Activated CD4-positive, alpha-beta T cell treated with anti-CD3 and anti-CD28 coated beads, Interleukin-2, amount 50 U/mL, for 16 hours (primary cell): ENCODE measurements around the gene VWC2.

Experiments used
- DNase-seq: peaks from one replicate; pipeline ENCODE4 v3.0.0-alpha.2; 2020

Gene VWC2

DNA sequence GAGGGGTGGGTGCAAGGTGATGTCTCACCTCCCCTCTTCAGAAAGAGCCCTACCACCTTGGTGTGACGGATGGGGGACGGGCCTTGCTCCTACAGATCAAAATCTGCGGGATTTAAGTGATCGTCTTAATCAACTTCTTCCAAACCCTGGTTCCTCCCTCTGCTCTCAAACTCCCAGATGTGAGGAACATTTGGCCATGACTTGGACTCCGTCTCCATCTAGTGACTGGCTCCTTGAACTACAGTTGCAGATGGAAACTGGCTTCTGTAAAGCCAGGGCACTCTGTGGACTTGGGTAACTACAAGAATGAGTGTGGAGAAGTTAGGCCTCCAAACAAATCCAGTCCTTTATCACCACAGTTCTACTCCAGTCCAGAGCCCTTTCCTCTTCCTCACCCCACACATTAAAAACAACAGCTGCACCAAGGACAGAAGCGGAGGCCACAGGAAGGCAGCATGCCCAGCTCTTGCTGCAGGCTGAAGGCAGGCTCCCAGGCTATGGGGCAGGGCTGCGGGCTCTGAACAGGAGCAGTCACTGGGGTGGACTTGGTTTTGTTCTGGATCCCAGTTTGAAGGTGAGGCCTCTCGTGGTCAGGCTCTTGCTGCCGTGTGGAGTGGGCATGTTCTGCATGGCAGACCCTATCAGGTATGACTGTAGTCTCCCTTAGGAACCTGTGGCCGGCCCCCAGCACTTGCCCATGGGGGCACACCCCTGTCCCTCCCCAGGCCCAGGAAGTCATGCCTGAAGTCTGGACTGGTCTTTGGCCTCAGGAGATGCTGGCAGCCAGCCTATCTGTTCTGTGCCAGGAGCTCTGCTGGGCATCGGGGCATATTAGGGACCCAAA, 79.4 kb downstream of the VWC2 start:
- DNase-seq: peak; percentile 35

DNA sequence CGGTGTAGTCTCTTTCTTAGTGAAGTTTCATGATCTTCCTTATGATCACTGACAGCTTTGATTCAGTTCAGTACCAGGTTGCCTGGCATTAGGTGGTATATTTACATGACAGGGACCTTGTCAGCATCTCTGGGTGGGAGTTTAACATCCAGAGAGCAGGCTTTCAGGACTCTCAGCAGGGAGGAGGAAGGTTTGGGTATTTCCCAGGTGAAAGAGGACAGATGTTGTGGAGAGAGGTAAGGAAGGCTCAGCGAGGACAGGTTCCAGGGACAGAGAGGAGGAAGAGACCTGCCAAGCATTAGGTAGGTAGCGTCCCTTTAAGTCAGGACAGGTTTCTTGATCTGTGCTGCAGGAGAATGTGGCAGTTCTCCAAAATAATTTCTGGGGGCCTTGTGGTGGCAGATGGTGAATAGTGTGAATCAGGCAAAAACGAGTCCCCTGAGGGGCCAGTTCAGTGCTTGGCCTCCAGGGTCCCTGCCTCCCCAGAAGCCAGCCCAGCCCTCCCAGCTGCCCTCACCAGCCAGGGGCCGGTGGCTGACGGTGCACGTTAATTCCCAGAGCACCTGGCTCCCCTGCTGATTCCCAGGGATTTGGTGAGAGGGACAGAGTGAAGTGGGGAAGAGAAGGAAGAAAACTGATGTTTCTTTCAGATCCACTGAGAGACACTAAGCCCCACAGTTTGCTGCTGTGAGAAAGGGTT, 82.0 kb downstream of the VWC2 start:
- no peak for DNase-seq

DNA sequence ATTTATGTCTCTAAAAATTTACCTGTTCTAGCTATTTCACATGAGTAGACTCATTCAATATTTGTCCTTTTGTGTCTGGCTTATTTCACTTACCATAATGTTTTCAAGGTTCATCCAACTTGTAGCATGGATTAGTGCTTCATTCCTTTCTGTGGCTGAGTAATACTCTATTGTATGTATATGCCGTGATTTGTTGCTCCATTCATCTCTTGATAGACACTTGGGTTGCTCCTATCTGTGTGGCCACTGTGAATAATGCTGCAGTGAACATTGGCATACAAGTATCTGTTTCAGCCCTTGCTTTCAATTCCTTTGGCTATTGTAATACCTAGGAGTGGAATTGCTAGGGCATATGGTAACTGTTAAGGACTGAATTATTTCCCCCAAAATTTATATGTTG, 86.9 kb downstream of the VWC2 start:
- DNase-seq: no peak

DNA sequence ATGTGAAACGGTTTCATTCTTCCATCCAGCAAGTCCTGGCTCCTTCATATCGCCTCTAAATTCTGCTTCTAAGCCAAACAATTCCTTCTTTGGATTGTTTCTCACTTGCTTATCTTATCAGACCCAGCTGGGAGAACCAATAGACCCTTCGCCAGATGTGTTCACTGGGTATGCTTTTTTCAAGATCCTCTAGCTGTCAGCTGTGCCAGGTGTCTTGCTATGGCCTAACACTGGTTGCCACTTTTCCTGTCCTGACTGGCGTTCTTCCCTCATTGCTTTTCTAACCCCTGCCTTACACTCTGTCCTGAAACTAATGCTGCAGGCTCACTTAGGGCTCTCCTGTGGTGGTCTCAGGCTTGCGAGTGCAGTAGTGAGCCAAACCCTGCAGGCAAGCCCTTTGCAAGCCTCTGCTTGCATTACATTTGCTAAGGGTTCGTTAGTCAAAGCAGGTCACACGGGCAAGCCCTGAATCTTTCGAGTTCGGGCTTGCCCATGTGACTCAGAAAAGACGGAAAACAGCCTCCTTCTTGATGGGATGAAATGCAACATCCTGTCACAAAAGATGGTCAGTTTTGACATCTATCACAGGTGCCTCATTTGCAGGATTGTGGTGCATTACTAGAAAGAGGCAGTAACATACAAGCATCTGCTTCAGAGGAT, 92.8 kb downstream of the VWC2 start:
- no peak for DNase-seq

DNA sequence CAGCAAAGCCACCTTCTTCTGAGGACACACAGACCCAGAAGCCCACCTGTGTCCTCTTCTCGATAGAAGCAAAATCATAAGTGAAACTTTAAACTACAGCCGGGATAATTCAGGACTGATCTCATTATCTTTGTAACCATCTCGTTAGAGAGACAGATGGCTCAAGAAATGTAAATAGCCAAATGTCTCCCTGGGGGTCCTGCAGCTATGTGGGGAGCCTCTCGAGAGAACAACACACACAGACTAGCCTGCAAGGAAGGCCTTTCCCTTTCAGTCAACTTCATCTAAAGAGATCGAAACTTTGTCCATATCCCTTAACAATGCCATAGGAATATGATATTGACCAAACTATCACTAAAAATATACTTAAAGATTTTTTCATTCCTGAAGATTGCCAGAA, 93.5 kb downstream of the VWC2 start:
- DNase-seq: no peak

DNA sequence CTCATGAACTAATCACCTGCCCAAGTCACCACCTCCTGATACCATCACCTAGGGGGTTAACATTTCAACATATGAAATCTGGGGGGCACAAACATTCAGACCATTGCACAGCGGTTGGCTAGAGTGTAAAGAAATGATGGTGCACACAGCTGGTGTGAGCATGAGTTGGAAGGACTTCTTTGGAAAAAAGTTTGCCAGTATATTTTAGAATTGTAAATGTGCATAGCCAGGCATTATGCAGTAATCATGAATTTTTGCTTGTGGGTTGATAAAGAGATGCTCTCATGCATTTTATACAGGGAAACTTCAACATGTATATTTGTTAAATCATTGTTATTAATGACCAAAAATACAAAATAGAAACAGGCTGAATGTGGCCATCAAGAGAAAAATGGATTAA, 100.0 kb downstream of the VWC2 start:
- no peak for DNase-seq

DNA sequence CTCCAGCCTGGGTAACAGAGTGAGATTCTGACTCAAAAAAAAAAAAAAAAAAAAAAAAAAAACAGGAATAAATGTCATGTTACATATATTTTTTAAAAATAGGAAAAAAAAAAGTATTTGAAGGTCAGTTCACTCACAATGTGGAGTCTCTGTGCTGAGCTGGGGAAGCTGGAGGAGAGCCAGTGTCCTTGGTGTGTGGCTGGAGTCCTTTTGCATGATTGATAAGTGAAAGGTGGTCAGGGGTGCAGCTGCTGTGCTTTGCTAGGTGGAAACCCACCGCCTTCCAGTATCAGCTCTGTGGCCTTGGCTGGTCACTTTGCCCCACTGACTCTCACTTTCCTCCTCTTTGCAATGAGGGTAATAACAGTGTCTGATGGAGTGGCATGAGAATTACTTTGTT, 101.9 kb downstream of the VWC2 start:
- DNase-seq: no peak

DNA sequence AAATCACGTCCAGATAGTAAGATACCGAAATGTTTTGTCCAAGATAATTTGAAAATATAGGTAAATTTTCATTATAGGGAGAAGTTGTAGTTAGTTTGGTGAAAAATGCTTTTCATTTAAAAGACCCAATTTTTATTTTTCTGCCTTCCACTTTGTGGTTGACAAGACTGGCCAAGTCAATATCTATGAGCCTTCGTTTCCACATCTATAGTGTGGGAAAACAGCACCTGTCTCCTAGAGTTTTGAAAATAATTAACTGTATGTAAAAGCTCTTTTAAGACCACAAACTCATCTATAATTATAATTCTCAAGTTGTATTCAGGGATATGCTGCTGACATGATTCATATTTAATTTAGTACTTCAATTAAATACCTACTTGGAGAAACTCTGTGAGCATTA, 102.8 kb downstream of the VWC2 start:
- no peak for DNase-seq

DNA sequence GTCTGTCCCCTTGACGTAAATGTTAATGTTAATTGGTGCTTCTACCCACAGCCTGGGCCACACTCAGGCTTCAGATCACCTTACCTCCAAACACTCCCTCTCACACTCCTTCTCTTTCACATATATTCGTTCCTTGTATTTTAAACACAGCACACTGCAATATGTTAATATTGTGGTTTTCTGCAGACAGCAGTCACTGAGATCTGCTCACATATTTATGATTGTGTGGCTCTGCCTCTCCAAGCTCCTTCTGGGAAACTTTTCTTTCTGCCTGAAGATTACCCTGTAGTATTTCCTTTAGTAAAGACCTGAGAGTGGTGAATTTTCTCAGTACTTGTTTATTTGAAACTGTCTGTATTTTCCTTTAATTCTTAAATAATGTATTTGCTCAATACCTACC, 104.7 kb downstream of the VWC2 start:
- DNase-seq: no peak

DNA sequence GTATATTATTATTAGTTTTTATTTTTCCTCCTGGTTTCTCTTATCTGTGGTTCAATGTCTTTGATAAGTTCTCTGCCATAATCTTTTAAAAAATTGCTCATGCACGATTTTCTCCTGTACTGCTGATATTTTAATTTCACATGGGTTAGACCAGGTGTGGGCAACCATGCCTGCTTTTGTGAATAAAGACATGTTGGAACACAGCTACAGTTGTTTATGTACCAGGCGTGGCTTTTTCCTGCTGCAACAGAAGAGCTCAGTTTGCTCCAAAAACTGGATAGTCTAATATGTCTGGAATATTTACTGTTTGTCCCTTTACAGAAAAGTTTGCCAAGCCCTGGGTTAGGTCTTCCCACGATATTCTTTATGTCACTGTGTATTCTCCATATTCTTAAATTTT, 105.2 kb downstream of the VWC2 start:
- DNase-seq: no peak

DNA sequence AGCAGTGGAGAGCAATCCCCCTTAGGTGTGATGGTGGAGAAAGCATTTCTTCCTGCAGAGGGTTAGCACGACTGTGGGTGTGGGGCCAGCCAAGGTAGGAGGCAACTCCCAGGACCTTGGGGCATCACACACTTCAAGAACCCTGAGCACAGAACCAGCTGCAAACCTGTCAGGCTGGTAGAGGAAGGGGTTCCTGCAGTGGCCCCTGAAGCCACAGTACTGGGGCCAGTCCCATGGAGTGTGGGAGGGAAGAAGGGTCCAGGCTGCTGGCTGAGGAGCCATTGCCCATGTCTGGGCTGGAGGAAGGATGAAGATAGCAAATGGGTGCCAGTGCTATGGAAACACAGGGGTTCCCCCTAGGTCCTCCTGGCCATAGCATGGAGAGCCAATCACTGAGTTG, 110.5 kb downstream of the VWC2 start:
- no peak for DNase-seq

DNA sequence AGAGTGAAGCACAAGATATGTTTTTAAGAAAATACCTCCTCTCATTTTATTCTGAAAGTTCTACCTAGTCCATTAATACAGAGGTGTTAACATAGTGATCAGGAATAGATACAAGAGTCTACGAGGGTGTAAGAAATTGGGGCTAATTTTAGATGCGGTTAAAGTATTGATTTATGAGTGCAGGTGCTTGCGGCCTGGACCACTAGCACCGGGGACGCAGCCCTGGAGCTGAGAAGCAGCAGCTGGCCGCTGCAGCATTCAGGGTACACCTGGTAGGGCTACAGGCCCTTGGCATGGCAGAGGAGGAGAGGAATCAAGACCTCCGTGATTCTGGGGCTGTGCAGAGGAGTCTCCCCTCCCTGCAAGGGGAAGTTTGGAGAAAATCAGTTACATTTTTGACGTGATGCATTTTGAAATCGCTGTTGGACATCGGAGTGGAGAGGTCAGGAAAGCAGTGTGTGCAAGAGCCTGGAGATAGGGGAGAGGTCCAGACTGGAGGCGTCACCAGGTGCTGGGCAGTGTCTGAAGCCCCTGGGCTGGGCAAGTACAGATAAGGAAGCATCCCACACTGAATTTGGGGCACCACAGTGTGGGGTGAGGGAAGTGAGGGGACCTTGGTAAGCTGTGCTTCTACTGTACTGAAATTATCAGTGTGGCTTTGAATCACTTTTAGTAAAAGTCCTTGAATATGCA, 112.3 kb downstream of the VWC2 start:
- DNase-seq: no peak

DNA sequence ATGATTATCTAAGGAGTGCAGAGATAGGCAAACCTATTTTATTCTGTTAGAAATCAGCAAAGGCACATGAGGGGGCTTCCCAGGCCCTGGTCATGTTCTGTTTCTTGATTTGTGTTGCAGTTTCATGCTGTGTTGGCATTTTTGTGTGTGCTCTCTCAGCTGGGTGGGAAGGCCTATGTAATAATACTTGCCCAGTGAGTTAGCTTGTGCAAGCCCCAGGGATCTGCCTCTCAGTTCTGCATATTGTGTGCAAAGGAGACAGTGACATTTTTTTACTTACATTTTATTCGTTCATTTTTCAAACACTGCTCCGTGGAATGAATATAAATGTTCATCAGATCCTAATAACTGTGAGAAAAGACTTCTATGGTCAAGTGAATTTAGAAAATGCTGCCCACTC, 119.0 kb downstream of the VWC2 start:
- no peak for DNase-seq

DNA sequence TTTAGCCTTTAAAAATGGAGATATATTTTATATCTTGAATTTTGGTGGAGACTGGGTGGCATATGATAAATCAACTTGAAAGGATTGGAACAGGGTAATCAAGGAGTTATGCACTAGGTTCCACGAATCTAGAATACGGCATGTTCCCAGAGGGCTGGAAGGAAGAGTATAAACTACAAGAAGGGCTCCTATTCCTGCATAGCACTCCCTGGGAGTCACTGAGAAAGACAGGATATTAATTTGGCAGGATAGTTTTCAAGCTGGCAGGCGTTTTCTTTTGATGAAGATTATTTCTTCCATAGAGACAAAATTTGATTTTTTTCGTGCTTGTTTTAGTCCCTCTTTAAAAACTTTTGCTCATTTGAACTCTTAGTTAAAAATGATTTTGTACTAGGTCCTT, 119.7 kb downstream of the VWC2 start:
- no peak for DNase-seq

DNA sequence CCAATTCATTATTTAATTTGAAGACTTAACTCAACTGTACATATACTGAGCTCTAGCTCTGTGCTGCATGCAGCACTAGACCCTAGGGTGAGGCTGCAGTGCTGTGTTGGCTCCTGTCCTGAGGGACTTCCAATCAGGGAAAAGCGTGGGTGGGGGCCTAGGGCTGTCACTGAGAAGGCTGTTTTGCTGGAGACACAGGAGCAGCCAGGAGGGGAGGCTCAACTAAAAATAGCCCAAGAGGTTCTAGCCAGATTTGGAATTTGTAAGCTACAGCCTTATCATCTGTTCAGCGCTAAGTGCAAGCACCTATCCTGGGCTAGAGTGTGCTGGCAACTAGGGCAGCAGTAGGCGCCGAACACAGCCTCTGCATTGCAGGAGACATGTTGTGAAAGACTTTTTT, 121.1 kb downstream of the VWC2 start:
- DNase-seq: no peak

DNA sequence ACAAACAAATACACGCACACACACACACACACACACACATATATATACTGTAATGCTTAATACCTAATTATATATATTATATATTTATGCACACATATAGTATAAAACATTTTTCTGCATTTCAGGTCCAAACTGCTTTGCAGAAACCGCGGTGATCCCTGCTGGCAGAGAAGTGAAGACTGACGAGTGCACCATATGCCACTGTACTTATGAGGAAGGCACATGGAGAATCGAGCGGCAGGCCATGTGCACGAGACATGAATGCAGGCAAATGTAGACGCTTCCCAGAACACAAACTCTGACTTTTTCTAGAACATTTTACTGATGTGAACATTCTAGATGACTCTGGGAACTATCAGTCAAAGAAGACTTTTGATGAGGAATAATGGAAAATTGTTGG, 138.5 kb downstream of the VWC2 start:
- no peak for DNase-seq

DNA sequence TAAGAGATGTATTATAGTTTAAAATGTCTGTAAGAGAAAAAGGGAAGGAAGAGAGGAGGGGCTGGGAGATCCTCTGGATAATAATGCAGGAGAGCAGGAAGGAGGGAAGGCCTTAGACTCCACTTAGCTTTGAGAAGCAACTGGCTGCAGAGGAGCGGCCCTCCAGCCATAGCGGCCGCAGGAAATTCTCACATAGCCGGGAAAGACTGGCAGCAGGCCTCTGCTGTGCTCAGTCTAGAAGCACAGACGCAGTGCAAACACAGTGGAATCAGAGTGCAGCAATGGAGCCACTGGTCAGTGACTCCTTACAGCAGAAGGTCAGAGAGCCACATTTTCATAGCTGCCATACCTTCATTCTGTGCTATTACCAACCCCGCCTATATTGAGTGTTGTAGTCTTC, 153.3 kb downstream of the VWC2 start:
- DNase-seq: no peak

DNA sequence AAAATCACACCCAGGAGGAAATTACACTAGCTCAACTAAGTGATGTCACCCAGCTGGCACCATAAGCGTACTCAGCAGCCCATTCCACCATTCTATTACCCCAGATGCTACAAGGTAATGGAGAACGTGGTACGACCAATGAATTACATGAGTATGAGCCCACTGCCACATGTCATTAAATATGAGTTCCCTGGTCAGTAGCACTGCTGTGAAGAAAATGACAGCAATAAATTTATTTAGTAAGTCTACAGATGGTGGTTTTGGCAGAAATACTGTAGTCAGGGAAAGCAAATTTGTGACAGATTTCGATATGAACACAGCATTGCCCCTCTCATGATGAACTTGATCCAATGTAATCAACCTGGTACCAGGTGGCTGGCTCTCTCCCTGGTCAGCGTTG, 154.2 kb downstream of the VWC2 start:
- DNase-seq: no peak

DNA sequence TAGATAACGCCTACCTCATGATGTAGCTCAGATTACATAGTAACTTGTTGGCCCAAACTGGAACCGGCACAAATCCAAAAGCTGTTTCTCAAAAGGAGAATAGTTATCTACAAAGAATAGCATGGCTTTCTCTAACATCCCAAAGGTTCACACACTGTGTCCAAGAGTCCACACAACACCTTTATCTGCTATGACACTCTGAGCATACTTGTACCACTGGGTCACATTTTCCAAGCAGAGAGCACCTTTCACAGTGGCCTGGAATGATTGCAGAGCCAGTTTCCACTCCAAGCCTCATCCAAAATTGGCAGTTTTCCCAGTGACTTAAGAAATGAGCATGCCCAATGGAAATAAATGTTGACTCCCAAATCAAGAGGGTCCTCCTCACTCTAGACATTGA, 155.3 kb downstream of the VWC2 start:
- no peak for DNase-seq

DNA sequence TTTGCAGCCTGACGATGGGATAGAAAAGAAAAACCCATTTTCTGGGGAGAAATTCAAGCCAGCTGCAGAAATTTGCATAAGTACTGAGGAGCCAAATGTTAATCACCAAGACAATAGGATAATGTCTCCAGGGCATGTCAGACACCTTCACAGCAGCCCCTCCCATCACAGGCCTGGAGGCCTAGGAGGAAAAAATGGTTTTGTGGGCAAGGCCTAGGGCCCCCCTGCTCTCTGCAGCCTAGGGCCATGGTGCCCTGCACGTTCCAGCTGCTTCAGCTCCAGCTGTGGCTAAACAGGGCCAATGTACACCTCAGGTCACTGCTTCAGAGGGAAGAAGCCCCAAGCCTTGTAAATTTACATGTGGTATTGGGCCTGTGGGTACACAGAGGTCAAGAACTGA, 158.2 kb downstream of the VWC2 start:
- DNase-seq: no peak

DNA sequence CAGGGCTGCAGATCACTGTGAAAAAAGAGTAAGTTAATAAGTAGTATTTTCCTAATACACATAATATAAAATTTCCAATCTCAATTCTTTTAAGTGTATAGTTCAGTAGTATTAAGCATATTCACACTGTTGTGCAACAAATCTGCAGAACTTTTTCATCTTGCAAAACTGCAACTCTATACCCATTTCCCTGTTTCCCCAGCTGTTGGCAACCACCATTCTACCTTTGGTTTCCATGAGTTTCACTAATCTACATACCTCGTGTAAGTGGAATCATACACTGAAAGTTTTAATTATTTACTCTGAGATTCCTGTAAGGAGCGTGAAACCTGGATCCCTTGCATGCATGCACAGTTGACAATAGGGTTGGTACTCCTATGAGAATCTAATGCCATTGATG, 164.2 kb downstream of the VWC2 start:
- DNase-seq: no peak
